ENCODE measurements around the gene TOMM5.

The TOMM5 gene

DNA sequence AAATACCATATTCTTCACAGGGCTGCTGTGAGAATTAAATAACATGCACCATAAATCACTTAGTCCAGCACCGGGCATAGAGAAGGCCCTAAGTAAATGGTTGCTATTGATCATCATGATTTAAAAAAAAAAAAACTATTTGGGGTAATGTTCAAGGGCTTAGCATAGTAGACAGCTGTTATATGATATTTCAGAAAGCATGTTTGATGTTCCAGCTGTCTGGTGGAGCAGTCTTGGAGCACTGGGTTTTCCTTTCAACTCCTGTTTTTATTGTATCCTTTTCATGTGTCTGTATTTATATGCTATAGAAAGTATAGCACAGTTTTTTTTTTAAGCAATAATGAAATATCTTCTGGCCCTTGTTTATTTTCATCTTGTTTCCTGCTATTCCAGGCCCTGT is 28.0 kb upstream of the TOMM5 start:
- H3K4me1 ChIP-seq (ENCODE audit: control insufficient read depth, low read length), result peaks cover 4% of the 10 kb centered on the region; the same call in 1 of the 2 replicates
- no peaks in the 10 kb centered on the region for H3K79me2 ChIP-seq (ENCODE audit: control insufficient read depth, low read length)
- H3K9me2 ChIP-seq (replicated peaks; ENCODE audit: control insufficient read depth, low read length), result no peaks in the 10 kb centered on the region
- TF ChIP-seq, protein P1, sequence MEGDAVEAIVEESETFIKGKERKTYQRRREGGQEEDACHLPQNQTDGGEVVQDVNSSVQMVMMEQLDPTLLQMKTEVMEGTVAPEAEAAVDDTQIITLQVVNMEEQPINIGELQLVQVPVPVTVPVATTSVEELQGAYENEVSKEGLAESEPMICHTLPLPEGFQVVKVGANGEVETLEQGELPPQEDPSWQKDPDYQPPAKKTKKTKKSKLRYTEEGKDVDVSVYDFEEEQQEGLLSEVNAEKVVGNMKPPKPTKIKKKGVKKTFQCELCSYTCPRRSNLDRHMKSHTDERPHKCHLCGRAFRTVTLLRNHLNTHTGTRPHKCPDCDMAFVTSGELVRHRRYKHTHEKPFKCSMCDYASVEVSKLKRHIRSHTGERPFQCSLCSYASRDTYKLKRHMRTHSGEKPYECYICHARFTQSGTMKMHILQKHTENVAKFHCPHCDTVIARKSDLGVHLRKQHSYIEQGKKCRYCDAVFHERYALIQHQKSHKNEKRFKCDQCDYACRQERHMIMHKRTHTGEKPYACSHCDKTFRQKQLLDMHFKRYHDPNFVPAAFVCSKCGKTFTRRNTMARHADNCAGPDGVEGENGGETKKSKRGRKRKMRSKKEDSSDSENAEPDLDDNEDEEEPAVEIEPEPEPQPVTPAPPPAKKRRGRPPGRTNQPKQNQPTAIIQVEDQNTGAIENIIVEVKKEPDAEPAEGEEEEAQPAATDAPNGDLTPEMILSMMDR (IDR thresholded peaks at IDR 0.05; ENCODE audit: low read depth, low read length, poor library complexity, severe bottlenecking), result no peak
- TF ChIP-seq EZH2phosphoT487 (IDR thresholded peaks at IDR 0.05; ENCODE audit: borderline replicate concordance, low read length), result no peak
- no peak overlapping the region for H3K4me3 ChIP-seq (ENCODE audit: low read length)
- no peaks in the 10 kb centered on the region for H3K36me3 ChIP-seq (ENCODE audit: control insufficient read depth, low read length)
- no peaks in the 10 kb centered on the region for H3F3A ChIP-seq (ENCODE audit: control insufficient read depth, insufficient read depth)
- no peaks in the 10 kb centered on the region for H3K27me3 ChIP-seq (ENCODE audit: control insufficient read depth, low read length)
- H3K9me3 ChIP-seq (ENCODE audit: control insufficient read depth, insufficient read depth, low read length), result no peaks in the 10 kb centered on the region
- H4K20me1 ChIP-seq (ENCODE audit: control insufficient read depth, insufficient read depth, low read depth, low read length), result no peaks in the 10 kb centered on the region
- H3K27ac ChIP-seq (ENCODE audit: low read depth, low read length), result no peak overlapping the region
- no peak overlapping the region for H3K4me2 ChIP-seq (ENCODE audit: low read length)

DNA sequence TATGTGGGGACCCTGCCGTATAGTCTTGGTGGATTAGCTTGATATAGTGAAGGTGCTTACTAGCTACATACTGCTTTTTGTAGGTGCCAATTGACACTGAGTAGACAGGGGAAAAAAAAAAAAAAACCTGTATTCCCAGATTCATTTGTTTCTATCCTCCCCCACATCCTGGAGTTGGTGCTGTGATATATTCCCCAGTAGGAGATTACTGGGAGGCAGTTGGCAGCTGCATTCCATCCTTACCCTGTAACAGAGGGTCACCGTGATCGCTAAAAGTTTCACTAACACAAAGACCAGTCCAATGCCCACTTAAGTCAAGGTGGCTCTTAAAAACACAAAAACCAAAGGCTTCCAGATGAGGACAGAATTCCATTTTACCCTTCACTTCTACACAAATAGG is 27.4 kb upstream of the TOMM5 start:
- Histone ChIP-seq H3K27ac (ENCODE audit: low read depth, low read length) (no peak overlapping the region), H4K20me1 (ENCODE audit: control insufficient read depth, insufficient read depth, low read depth, low read length) (no peaks in the 10 kb centered on the region), H3K79me2 (ENCODE audit: control insufficient read depth, low read length) (no peaks in the 10 kb centered on the region), H3K36me3 (ENCODE audit: control insufficient read depth, low read length) (no peaks in the 10 kb centered on the region), H3K4me3 (ENCODE audit: low read length) (no peak overlapping the region), H3K4me1 (ENCODE audit: control insufficient read depth, low read length) (no peaks in the 10 kb centered on the region; the same call in 1 of the 2 replicates), H3F3A (ENCODE audit: control insufficient read depth, insufficient read depth) (no peaks in the 10 kb centered on the region), H3K27me3 (ENCODE audit: control insufficient read depth, low read length) (no peaks in the 10 kb centered on the region), H3K9me2 (replicated peaks; ENCODE audit: control insufficient read depth, low read length) (no peaks in the 10 kb centered on the region), H3K4me2 (ENCODE audit: low read length) (no peak overlapping the region), H3K9me3 (ENCODE audit: control insufficient read depth, insufficient read depth, low read length) (no peaks in the 10 kb centered on the region)
- TF ChIP-seq, protein P1 (IDR thresholded peaks at IDR 0.05; ENCODE audit: low read depth, low read length, poor library complexity, severe bottlenecking), result no peak
- TF ChIP-seq EZH2phosphoT487 (IDR thresholded peaks at IDR 0.05; ENCODE audit: borderline replicate concordance, low read length), result no peak

DNA sequence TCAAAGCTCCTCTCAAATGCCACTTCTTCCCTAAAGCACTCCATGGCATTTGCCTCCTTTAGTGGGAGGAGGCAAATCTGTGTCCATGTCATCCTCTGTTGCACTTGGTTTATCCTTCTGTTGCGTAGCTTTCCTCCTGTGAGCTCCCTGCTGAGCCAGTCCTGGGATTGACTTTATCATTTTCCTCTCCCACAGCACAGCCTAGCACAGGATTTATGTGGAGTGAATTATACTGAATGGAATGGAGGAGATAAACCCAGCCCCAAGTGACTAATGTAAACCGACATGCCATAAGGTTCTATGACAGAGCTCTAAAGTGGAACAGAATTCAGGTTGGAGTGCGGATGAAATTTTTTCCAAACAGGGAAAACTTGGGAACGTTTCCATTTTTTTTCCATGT is 26.4 kb upstream of the TOMM5 start:
- H3K79me2 ChIP-seq (ENCODE audit: control insufficient read depth, low read length), result no peaks in the 10 kb centered on the region
- H3K4me3 ChIP-seq (ENCODE audit: low read length), result no peak overlapping the region
- no peaks in the 10 kb centered on the region for H3K27me3 ChIP-seq (ENCODE audit: control insufficient read depth, low read length)
- no peaks in the 10 kb centered on the region for H3K36me3 ChIP-seq (ENCODE audit: control insufficient read depth, low read length)
- H3K4me1 ChIP-seq (ENCODE audit: control insufficient read depth, low read length), result no peaks in the 10 kb centered on the region
- H3K27ac ChIP-seq (ENCODE audit: low read depth, low read length), result no peak overlapping the region
- H3K9me2 ChIP-seq (replicated peaks; ENCODE audit: control insufficient read depth, low read length), result no peaks in the 10 kb centered on the region
- H3K4me2 ChIP-seq (ENCODE audit: low read length), result no peak overlapping the region
- no peaks in the 10 kb centered on the region for H4K20me1 ChIP-seq (ENCODE audit: control insufficient read depth, insufficient read depth, low read depth, low read length)
- TF ChIP-seq EZH2phosphoT487 (IDR thresholded peaks at IDR 0.05; ENCODE audit: borderline replicate concordance, low read length), result no peak
- no peaks in the 10 kb centered on the region for H3K9me3 ChIP-seq (ENCODE audit: control insufficient read depth, insufficient read depth, low read length)
- no peaks in the 10 kb centered on the region for H3F3A ChIP-seq (ENCODE audit: control insufficient read depth, insufficient read depth)

DNA sequence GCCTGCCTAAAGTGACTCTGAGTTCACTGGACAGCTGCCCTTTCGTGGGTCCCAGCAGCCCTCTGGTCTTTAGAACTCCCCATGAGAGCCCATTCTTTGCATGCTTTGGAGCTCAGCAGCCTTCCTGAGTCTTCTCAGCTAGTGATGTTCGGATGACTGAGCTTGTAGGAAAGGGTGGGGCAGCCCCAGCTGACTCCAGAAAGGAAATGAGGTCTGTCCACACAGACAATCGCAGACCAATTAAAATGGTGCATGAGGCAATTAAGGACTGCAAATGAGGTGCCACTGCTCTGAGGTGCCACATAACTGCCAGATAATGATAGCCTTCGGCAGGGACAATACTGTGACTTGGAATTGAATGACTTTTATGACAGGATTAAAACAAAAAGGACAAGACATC is 25.4 kb upstream of the TOMM5 start:
- Histone ChIP-seq H3K27me3 (ENCODE audit: control insufficient read depth, low read length) (no peaks in the 10 kb centered on the region), H3K4me1 (ENCODE audit: control insufficient read depth, low read length) (no peaks in the 10 kb centered on the region), H3K9me2 (replicated peaks; ENCODE audit: control insufficient read depth, low read length) (no peaks in the 10 kb centered on the region), H3K4me2 (ENCODE audit: low read length) (no peak overlapping the region), H3K9me3 (ENCODE audit: control insufficient read depth, insufficient read depth, low read length) (no peaks in the 10 kb centered on the region), H3F3A (ENCODE audit: control insufficient read depth, insufficient read depth) (no peaks in the 10 kb centered on the region), H3K36me3 (ENCODE audit: control insufficient read depth, low read length) (no peaks in the 10 kb centered on the region), H3K79me2 (ENCODE audit: control insufficient read depth, low read length) (no peaks in the 10 kb centered on the region), H3K27ac (ENCODE audit: low read depth, low read length) (no peak overlapping the region), H3K4me3 (ENCODE audit: low read length) (no peak overlapping the region), H4K20me1 (ENCODE audit: control insufficient read depth, insufficient read depth, low read depth, low read length) (no peaks in the 10 kb centered on the region)
- no peak for TF ChIP-seq EZH2phosphoT487 (IDR thresholded peaks at IDR 0.05; ENCODE audit: borderline replicate concordance, low read length)
- TF ChIP-seq, protein P1 (IDR thresholded peaks at IDR 0.05; ENCODE audit: low read depth, low read length, poor library complexity, severe bottlenecking), result no peak
